Duodenal mucosa (tissue), 2 donors: Measurements from ENCODE around the gene CACNA2D3.
A peak's percentile ranks its signal among the peaks of the same experiment; 100 is the strongest.
"Not testable (repeated sequence)": the region's sequence is repeated elsewhere in the genome, so short reads cannot be mapped to it uniquely, and the experiment has no call there.

ENCODE experiments used
- H3K27ac ChIP-seq: one replicate; pipeline ENCODE4 v1.7.0; 2013; ENCODE audit warnings: low read depth, low read length
- H3K27me3 ChIP-seq, 2 donors: one replicate each; pipeline ENCODE4 v1.7.0; 2013; ENCODE audit warnings: low read length in 2 of 2, control low read depth in 1 of 2; ENCODE audit not compliant: insufficient read depth in 2 of 2, control insufficient read depth in 1 of 2
- H3K36me3 ChIP-seq, 2 donors: one replicate each; pipeline ENCODE4 v1.7.0; 2013; ENCODE audit warnings: low read length in 2 of 2, control low read depth in 1 of 2; ENCODE audit not compliant: insufficient read depth in 2 of 2, control insufficient read depth in 1 of 2
- H3K4me1 ChIP-seq, 2 donors: one replicate each; pipeline ENCODE4 v1.7.0; 2013; ENCODE audit warnings: low read length in 2 of 2, control low read depth in 1 of 2; ENCODE audit not compliant: insufficient read depth in 2 of 2, control insufficient read depth in 1 of 2
- H3K4me3 ChIP-seq, 2 donors: one replicate each; pipeline ENCODE4 v1.7.0; 2013; ENCODE audit warnings: low read length in 2 of 2, low read depth in 1 of 2
- H3K9ac ChIP-seq, 2 donors: one replicate each; pipeline ENCODE4 v1.7.0; 2013; ENCODE audit warnings: low read length in 2 of 2, low read depth in 1 of 2
- H3K9me3 ChIP-seq, 2 donors: one replicate each; pipeline ENCODE4 v1.7.0; 2013; ENCODE audit warnings: low read length in 2 of 2, control low read depth in 1 of 2; ENCODE audit not compliant: control insufficient read depth in 1 of 2

Gene CACNA2D3

GRCh38 chr3:54094926-54095325 is 27.4 kb upstream of the CACNA2D3 start:
- Histone ChIP-seq H3K4me1 (no peaks in the 10 kb centered on the region), H3K27me3 (no peaks in the 10 kb centered on the region), H3K9me3 (no peaks in the 10 kb centered on the region), H3K36me3 (no peaks in the 10 kb centered on the region), H3K9ac (no peak overlapping the region), H3K4me3 (no peak overlapping the region), H3K27ac (no peak overlapping the region)

DNA sequence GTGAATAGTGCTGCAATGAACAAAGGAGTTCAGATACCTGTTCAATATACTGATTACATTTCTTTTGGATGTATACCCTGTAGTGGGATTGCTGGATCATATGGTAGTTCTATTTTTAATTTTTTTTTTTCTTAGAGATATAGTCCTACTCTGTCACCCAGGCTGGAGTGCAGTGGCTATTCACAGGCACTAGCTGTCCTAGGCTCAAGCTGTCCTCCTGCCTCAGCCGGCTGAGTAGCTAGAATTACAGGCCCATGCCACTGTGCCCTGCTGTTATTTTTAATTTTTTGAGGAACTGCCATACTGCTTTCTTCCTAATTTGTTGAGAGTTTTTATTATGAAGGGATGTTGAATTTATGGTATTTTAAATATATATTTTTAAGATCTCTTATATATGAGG is 23.0 kb upstream of the CACNA2D3 start:
- Histone ChIP-seq H3K36me3 (no peaks in the 10 kb centered on the region), H3K4me1 (no peaks in the 10 kb centered on the region), H3K27me3 (no peaks in the 10 kb centered on the region), H3K9me3 (no peaks in the 10 kb centered on the region), H3K4me3 (no peak overlapping the region), H3K9ac (no peak overlapping the region), H3K27ac (no peak overlapping the region)

DNA sequence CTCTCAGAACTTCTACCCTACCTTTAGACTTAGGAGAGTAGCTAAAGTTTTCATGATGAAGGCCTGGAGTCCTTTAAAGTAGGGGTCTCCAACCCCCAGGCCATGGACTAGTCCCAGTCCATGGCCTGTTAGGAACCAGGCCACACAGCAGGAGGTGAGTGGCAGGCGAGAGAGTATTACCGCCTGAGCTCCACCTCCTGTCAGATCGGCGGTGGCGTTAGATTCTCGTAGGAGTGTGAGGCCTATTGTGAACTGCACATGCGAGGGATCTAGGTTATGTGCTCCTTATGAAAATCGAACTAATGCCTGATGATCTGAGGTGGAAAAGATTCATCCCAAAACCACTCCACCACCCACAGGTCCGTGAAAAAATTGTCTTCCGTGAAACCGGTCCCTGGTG is 18.3 kb upstream of the CACNA2D3 start:
- Histone ChIP-seq H3K4me1 (no peaks in the 10 kb centered on the region), H3K4me3 (no peak overlapping the region), H3K27ac (no peak overlapping the region), H3K27me3 (no peaks in the 10 kb centered on the region), H3K9ac (no peak overlapping the region), H3K9me3 (no peaks in the 10 kb centered on the region), H3K36me3 (no peaks in the 10 kb centered on the region)

GRCh38 chr3:54116129-54116528 is 6.2 kb upstream of the CACNA2D3 start:
- not testable (repeated sequence) for H3K9me3 ChIP-seq, H3K27ac ChIP-seq, H3K4me1 ChIP-seq, H3K36me3 ChIP-seq, H3K9ac ChIP-seq, H3K4me3 ChIP-seq
- H3K27me3 ChIP-seq = peaks cover 20 to 23% of the 10 kb centered on the region in 2 donors

GRCh38 chr3:54120657-54121413 is 1.5 kb upstream of the CACNA2D3 start:
- Histone ChIP-seq H3K27ac (no peak overlapping the region), H3K4me3 (peak overlapping the region in 1 of 2 donors; percentile 29), H3K9me3 (no peaks in the 10 kb centered on the region), H3K4me1 (peaks cover 0 to 2% of the 10 kb centered on the region in 2 donors), H3K36me3 (no peaks in the 10 kb centered on the region), H3K9ac (no peak overlapping the region), H3K27me3 (peaks cover 40 to 54% of the 10 kb centered on the region in 2 donors)

GRCh38 chr3:54121414-54122323 is 683 bp upstream of the CACNA2D3 start:
- H3K9ac ChIP-seq = no peak overlapping the region
- peak overlapping the region; percentile 28 to 29 for H3K4me3 ChIP-seq
- H3K9me3 ChIP-seq = no peaks in the 10 kb centered on the region
- H3K27me3 ChIP-seq = peaks cover 44 to 55% of the 10 kb centered on the region in 2 donors
- no peak overlapping the region for H3K27ac ChIP-seq
- H3K36me3 ChIP-seq = no peaks in the 10 kb centered on the region
- H3K4me1 ChIP-seq = peaks cover 0 to 2% of the 10 kb centered on the region in 2 donors

DNA sequence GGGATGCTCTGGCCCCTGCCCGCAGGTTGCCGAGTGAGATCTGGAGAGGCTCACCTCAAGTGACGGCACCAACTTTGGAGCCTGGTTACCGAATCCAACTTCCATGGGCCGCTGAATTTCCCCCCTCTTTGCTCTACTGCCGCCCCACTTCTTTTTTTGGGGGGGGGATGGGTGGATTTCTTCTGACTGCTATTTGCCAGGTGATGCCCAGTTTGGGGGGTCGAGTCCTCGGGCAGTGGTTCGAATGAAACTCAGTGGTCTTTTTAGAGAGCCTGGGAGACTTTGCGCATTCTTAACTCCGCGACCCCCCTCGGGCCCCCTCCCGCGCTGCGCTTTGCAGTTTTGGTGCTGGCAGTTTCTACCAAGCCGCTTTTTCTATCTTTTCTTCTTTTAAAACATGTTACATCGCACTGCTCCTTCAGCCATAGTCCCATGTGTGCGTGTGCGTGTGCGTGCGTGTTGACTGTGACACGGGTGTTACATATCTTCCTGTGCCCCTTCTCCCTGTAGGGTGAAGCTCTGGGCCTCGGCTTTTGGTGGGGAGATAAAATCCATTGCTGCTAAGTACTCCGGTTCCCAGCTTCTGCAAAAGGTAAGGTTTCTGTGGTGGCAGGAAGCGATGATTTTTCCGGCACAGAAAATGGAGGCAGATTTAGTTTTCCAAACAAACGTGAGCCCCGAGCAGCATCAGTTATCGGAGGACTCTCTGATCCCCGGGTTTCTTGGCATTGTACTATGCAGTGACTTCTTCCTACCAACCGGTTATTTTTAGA is 837 bp downstream of the CACNA2D3 start:
- Histone ChIP-seq H3K27me3 (peaks cover 44 to 55% of the 10 kb centered on the region in 2 donors), H3K4me3 (no peak overlapping the region), H3K27ac (no peak overlapping the region)

DNA sequence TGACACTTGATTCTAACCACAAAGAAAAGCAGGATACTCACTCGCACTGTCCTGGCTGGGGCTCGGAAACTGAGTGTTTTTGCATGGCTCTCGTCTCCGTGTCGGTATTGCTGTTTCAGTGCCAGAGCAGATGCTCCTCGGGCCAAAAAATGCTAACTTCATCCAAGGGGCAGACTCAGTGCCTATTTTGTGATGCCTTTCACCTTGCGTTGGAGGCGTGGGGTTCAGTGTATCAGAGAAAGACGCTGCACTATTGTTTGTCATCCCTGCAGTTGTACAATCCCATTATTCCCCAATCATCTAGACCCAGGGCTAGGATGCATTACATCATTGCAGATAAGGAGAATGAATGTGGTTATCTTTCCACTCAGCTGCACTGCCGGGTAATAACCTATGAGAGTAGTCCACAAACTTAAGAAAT is 1.4 kb downstream of the CACNA2D3 start:
- H3K9me3 ChIP-seq = no peaks in the 10 kb centered on the region
- no peak overlapping the region for H3K27ac ChIP-seq
- H3K4me1 ChIP-seq = peaks cover 0 to 2% of the 10 kb centered on the region in 2 donors
- H3K36me3 ChIP-seq = no peaks in the 10 kb centered on the region
- H3K4me3 ChIP-seq = no peak overlapping the region
- H3K27me3 ChIP-seq = peaks cover 44 to 55% of the 10 kb centered on the region in 2 donors
- no peak overlapping the region for H3K9ac ChIP-seq

More for the DNA sequence above, 837 bp downstream of the CACNA2D3 start:
- Histone ChIP-seq H3K9ac (no peak overlapping the region), H3K4me1 (peaks cover 0 to 2% of the 10 kb centered on the region in 2 donors), H3K36me3 (no peaks in the 10 kb centered on the region), H3K9me3 (no peaks in the 10 kb centered on the region)

DNA sequence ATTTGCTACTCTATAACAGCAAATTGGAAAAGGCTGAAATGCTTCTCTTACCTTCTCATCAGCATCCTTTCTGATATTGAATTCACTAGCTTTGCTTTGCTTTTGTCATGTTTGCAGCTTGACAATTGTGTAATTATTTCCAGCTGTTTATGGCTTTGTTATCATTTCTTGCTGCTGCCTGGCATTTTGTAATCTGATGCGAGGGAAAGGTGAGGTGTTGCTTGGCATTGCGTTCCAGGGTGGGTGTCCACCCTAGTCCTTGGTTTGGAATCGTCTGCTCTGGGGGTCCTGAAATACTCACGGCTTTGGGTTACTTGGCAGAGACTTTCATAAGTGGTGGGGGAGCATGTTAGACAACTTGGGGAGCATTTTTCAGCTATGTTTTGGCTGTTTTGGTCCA is 2.9 kb downstream of the CACNA2D3 start:
- Histone ChIP-seq H3K9me3 (no peaks in the 10 kb centered on the region), H3K36me3 (no peaks in the 10 kb centered on the region), H3K9ac (no peak overlapping the region), H3K4me3 (no peak overlapping the region), H3K27ac (no peak overlapping the region), H3K27me3 (peaks cover 32 to 45% of the 10 kb centered on the region in 2 donors), H3K4me1 (peaks cover 0 to 2% of the 10 kb centered on the region in 2 donors)
